GM21515 (cell line): Measurements from ENCODE around the gene EXOC6B.

Experiments used
- ATAC-seq: cut with Tn5 transposase; IDR thresholded peaks from one replicate; pipeline ENCODE4 v1.9.1; 2021; ENCODE audit not compliant: unreplicated experiment

The EXOC6B gene

GRCh38 chr2:72138921-72139381 is 686.9 kb downstream of the EXOC6B start:
- no peak for ATAC-seq

- no peak for ATAC-seq
Measured at GRCh38 chr2:72138011-72138881, 687.6 kb downstream of the EXOC6B start.

GRCh38 chr2:72137498-72138010 is 688.3 kb downstream of the EXOC6B start:
- ATAC-seq, result peak; percentile 87

GRCh38 chr2:72136933-72137497 is 688.8 kb downstream of the EXOC6B start:
- ATAC-seq, result peak; percentile 13

GRCh38 chr2:72136331-72136730 is 689.5 kb downstream of the EXOC6B start:
- no peak for ATAC-seq

- ATAC-seq, result no peak
Measured at GRCh38 chr2:72135921-72136320, 689.9 kb downstream of the EXOC6B start.

GRCh38 chr2:72134997-72135800 is 690.6 kb downstream of the EXOC6B start:
- no peak for ATAC-seq

- no peak for ATAC-seq
Measured at GRCh38 chr2:72134408-72134996, 691.3 kb downstream of the EXOC6B start.

GRCh38 chr2:72133721-72134407 is 692.0 kb downstream of the EXOC6B start:
- ATAC-seq, result no peak

GRCh38 chr2:72132981-72133720 is 692.7 kb downstream of the EXOC6B start:
- ATAC-seq, result no peak

GRCh38 chr2:72131916-72132841 is 693.7 kb downstream of the EXOC6B start:
- no peak for ATAC-seq

- no peak for ATAC-seq
Measured at GRCh38 chr2:72131371-72131891, 694.4 kb downstream of the EXOC6B start.

GRCh38 chr2:72130659-72131360 is 695.0 kb downstream of the EXOC6B start:
- no peak for ATAC-seq

GRCh38 chr2:72129681-72130340 is 696.0 kb downstream of the EXOC6B start:
- ATAC-seq, result no peak

- no peak for ATAC-seq
Measured at GRCh38 chr2:72128843-72129227, 697.0 kb downstream of the EXOC6B start.

- ATAC-seq, result no peak
Measured at GRCh38 chr2:72128059-72128842, 697.6 kb downstream of the EXOC6B start.
